ENCODE results near the gene SEMA4D. TPM values are rescaled to one million over a fixed set of nuclear protein-coding genes. Genes with fewer than 3 reads are reported as not detected.
A peak's percentile ranks its signal among the peaks of the same experiment; 100 is the strongest.
"Not testable (repeated sequence)": the region's sequence is repeated elsewhere in the genome, so short reads cannot be mapped to it uniquely, and the experiment has no call there.

The SEMA4D gene
- total RNA-seq, 1 donor = 0.43 TPM

GRCh38 chr9:89345476-89345875, 152.4 kb downstream of the SEMA4D start:
- no peak for TF ChIP-seq CTCF (IDR thresholded peaks at IDR 0.05; ENCODE audit: insufficient read depth, low read depth, low read length)
- no peak overlapping the region for H3K4me3 ChIP-seq (ENCODE audit: low read depth, low read length)
- DNase-seq (ENCODE audit: low read depth) = no peak

- DNase-seq (ENCODE audit: low read depth); H3K4me3 ChIP-seq (ENCODE audit: low read depth, low read length): not testable (repeated sequence)
Measured at GRCh38 chr9:89343812-89344211, 154.1 kb downstream of the SEMA4D start.

- peak; percentile 4 for TF ChIP-seq CTCF (IDR thresholded peaks at IDR 0.05; ENCODE audit: insufficient read depth, low read depth, low read length)
- no peak overlapping the region for H3K4me3 ChIP-seq (ENCODE audit: low read depth, low read length)
- DNase-seq (ENCODE audit: low read depth) = no peak
Measured at GRCh38 chr9:89342948-89343347, 155.0 kb downstream of the SEMA4D start.

GRCh38 chr9:89342213-89342612, 155.7 kb downstream of the SEMA4D start:
- no peak overlapping the region for H3K4me3 ChIP-seq (ENCODE audit: low read depth, low read length)
- TF ChIP-seq CTCF (IDR thresholded peaks at IDR 0.05; ENCODE audit: insufficient read depth, low read depth, low read length) = no peak
- DNase-seq (ENCODE audit: low read depth) = no peak

GRCh38 chr9:89340332-89340731, 157.6 kb downstream of the SEMA4D start:
- TF ChIP-seq CTCF (IDR thresholded peaks at IDR 0.05; ENCODE audit: insufficient read depth, low read depth, low read length) = no peak
- no peak for DNase-seq (ENCODE audit: low read depth)
- H3K4me3 ChIP-seq (ENCODE audit: low read depth, low read length) = no peak overlapping the region

- no peak for DNase-seq (ENCODE audit: low read depth)
- TF ChIP-seq CTCF (IDR thresholded peaks at IDR 0.05; ENCODE audit: insufficient read depth, low read depth, low read length) = no peak
- H3K4me3 ChIP-seq (ENCODE audit: low read depth, low read length) = no peak overlapping the region
Measured at GRCh38 chr9:89339807-89340206, 158.1 kb downstream of the SEMA4D start.

- no peak for DNase-seq (ENCODE audit: low read depth)
Measured at GRCh38 chr9:89330513-89330912, 167.4 kb downstream of the SEMA4D start.

More at GRCh38 chr9:89330513-89330912, 167.4 kb downstream of the SEMA4D start:
- no peak for TF ChIP-seq CTCF (IDR thresholded peaks at IDR 0.05; ENCODE audit: insufficient read depth, low read depth, low read length)
- H3K4me3 ChIP-seq (ENCODE audit: low read depth, low read length) = no peak overlapping the region

All from fibroblast of villous mesenchyme (primary cell).